H1 (cell line): Measurements from ENCODE around the gene TERB1. TPM values are rescaled to one million over a fixed set of nuclear protein-coding genes. Genes with fewer than 3 reads are reported as not detected.

Source experiments
- CTCF ChIA-PET: fragments of 300-600 bp; sonication (Branson Sonifier 250); formaldehyde crosslinking; loops from one replicate; lab custom pipeline; 2021; ENCODE audit not compliant: partially characterized antibody; lab: Charles Lee
- POLR2A ChIA-PET: fragments of 300-600 bp; sonication (Branson Sonifier 250); formaldehyde crosslinking; loops from one replicate; lab custom pipeline; 2021; ENCODE audit warnings: inconsistent platforms; ENCODE audit not compliant: partially characterized antibody; lab: Charles Lee
- DNase-seq, 2 experiments: peaks; one replicate each; pipeline versions ENCODE4 v3.0.0 to v3.0.0-alpha.2; 2010 to 2022; ENCODE audit warnings: low spot score in 2 of 2, low read depth in 1 of 2, mixed read lengths in 1 of 2
- FAIRE-seq: peaks from 2 replicates; lab custom pipeline; 2011; peaks lifted over from hg19 to GRCh38; lab: Jason Lieb, UNC
- H2AFZ ChIP-seq: 2 replicates; pipeline ENCODE4 v1.8.1; 2012; ENCODE audit warnings: low read length, inconsistent platforms
- H2AK5ac ChIP-seq: 2 replicates; pipeline ENCODE4 v1.6.1; 2013; ENCODE audit warnings: low read depth, low read length
- H2BK120ac ChIP-seq: replicated peaks from 2 replicates; pipeline ENCODE3; 2013; ENCODE audit warnings: low read depth, low read length, inconsistent platforms
- H2BK12ac ChIP-seq: 2 replicates; pipeline ENCODE4 v1.6.1; 2013; ENCODE audit warnings: low read depth, low read length
- H2BK15ac ChIP-seq: 2 replicates; pipeline ENCODE4 v1.6.1; 2013; ENCODE audit warnings: low read length
- H2BK20ac ChIP-seq: 2 replicates; pipeline ENCODE4 v1.6.1; 2013; ENCODE audit warnings: low read length
- H2BK5ac ChIP-seq: 2 replicates; pipeline ENCODE4 v1.6.1; 2013; ENCODE audit warnings: low read depth, low read length
- H3K14ac ChIP-seq: 2 replicates; pipeline ENCODE4 v1.6.1; 2013; ENCODE audit warnings: inconsistent platforms; ENCODE audit not compliant: insufficient read length
- H3K18ac ChIP-seq: 2 replicates; pipeline ENCODE4 v1.6.1; 2013; ENCODE audit warnings: low read length; ENCODE audit errors: extremely low read depth
- H3K23ac ChIP-seq: 2 replicates; pipeline ENCODE4 v1.6.1; 2013; ENCODE audit warnings: inconsistent platforms; ENCODE audit not compliant: insufficient read length
- H3K23me2 ChIP-seq: 2 replicates; pipeline ENCODE4 v1.6.1; 2013; ENCODE audit warnings: low read depth, low read length
- H3K27ac ChIP-seq: 2 replicates; pipeline ENCODE4 v1.6.1; 2011; ENCODE audit warnings: low read depth, low read length, inconsistent platforms
- H3K27me3 ChIP-seq, 4 experiments: replicated peaks in 1 of 4; 1 replicate in 1 of 4; 2 replicates in 3 of 4; pipeline versions ENCODE4 v1.6.1 to v1.8.1; 2011 to 2013; ENCODE audit warnings: low read length in 3 of 4, mild to moderate bottlenecking in 3 of 4, inconsistent platforms in 2 of 4, mixed read lengths in 2 of 4, moderate library complexity in 1 of 4; ENCODE audit not compliant: control insufficient read depth in 3 of 4, insufficient read depth in 3 of 4; ENCODE audit errors: extremely low read depth in 1 of 4
- H3K36me3 ChIP-seq, 4 experiments: 2 replicates each; pipeline versions ENCODE4 v1.6.1 to v1.8.1; 2011 to 2013; ENCODE audit warnings: mild to moderate bottlenecking in 4 of 4, low read length in 3 of 4, moderate library complexity in 2 of 4, control low read depth in 1 of 4, inconsistent platforms in 1 of 4; ENCODE audit not compliant: insufficient read depth in 4 of 4, control insufficient read depth in 2 of 4
- H3K4ac ChIP-seq: replicated peaks from 2 replicates; pipeline ENCODE3; 2013; ENCODE audit warnings: low read length, low read depth, mixed read lengths, inconsistent platforms; ENCODE audit not compliant: insufficient read length
- H3K4me1 ChIP-seq, 4 experiments: replicated peaks in 1 of 4; 1 replicate in 1 of 4; 2 replicates in 3 of 4; pipeline versions ENCODE4 v1.6.1 to v1.8.1; 2011 to 2013; ENCODE audit warnings: low read length in 3 of 4, inconsistent platforms in 2 of 4, mixed read lengths in 1 of 4; ENCODE audit not compliant: insufficient read depth in 4 of 4, control insufficient read depth in 3 of 4
- H3K4me2 ChIP-seq, 2 experiments: 2 replicates each; pipeline versions ENCODE4 v1.6.1 to v1.8.1; 2011 to 2013; ENCODE audit warnings: low read depth in 2 of 2, low read length in 2 of 2, control low read depth in 1 of 2, inconsistent platforms in 1 of 2, mild to moderate bottlenecking in 1 of 2; ENCODE audit not compliant: insufficient read depth in 1 of 2
- H3K4me3 ChIP-seq, 4 experiments: fragments of 200-600, 300-600 bp in 1 of 4; sonication (generic), shearing (Covaris generic), sonication (Bioruptor Twin) in 1 of 4; 2 replicates each; pipeline versions ENCODE4 v1.5.1 to v1.8.1; 2011 to 2016; ENCODE audit warnings: low read length in 4 of 4, low read depth in 3 of 4, control low read depth in 2 of 4, inconsistent platforms in 2 of 4, mild to moderate bottlenecking in 2 of 4, mixed read lengths in 1 of 4, moderate library complexity in 1 of 4; ENCODE audit not compliant: insufficient read depth in 2 of 4; ENCODE audit errors: extremely low read depth in 1 of 4
- H3K56ac ChIP-seq: replicated peaks from 2 replicates; pipeline ENCODE3; 2013; ENCODE audit warnings: low read depth, mild to moderate bottlenecking, mixed read lengths, low read length, inconsistent platforms; ENCODE audit not compliant: insufficient read length
- H3K79me1 ChIP-seq: 2 replicates; pipeline ENCODE4 v1.6.1; 2013; ENCODE audit warnings: low read depth, low read length, control low read depth
- H3K79me2 ChIP-seq, 2 experiments: 2 replicates each; pipeline versions ENCODE4 v1.6.1 to v1.8.1; 2012 to 2013; ENCODE audit warnings: low read length in 2 of 2, mild to moderate bottlenecking in 2 of 2, inconsistent platforms in 1 of 2; ENCODE audit not compliant: insufficient read depth in 2 of 2, control insufficient read depth in 1 of 2
- H3K9ac ChIP-seq, 4 experiments: replicated peaks in 1 of 4; 1 replicate in 1 of 4; 2 replicates in 3 of 4; pipeline versions ENCODE4 v1.6.1 to v1.8.1; 2011 to 2013; ENCODE audit warnings: low read depth in 3 of 4, low read length in 3 of 4, control low read depth in 2 of 4, mild to moderate bottlenecking in 2 of 4, moderate library complexity in 2 of 4, inconsistent platforms in 1 of 4; ENCODE audit errors: extremely low read depth in 1 of 4
- H3K9me3 ChIP-seq, 2 experiments: 2 replicates each; pipeline versions ENCODE4 v1.6.1 to v1.8.1; 2012 to 2013; ENCODE audit warnings: mild to moderate bottlenecking in 2 of 2, moderate library complexity in 2 of 2, control low read depth in 1 of 2, inconsistent platforms in 1 of 2, low read depth in 1 of 2, low read length in 1 of 2, mixed read lengths in 1 of 2; ENCODE audit not compliant: insufficient read depth in 2 of 2
- H4K20me1 ChIP-seq, 2 experiments: replicated peaks in 1 of 2; 2 replicates each; pipeline versions ENCODE3 to v1.8.1; 2011 to 2013; ENCODE audit warnings: inconsistent platforms in 2 of 2, low read length in 2 of 2, mild to moderate bottlenecking in 1 of 2; ENCODE audit not compliant: insufficient read depth in 2 of 2, control insufficient read depth in 1 of 2
- H4K5ac ChIP-seq: 2 replicates; pipeline ENCODE4 v1.6.1; 2013; ENCODE audit warnings: low read length, low read depth, mixed read lengths, inconsistent platforms; ENCODE audit not compliant: insufficient read length
- H4K8ac ChIP-seq: 2 replicates; pipeline ENCODE4 v1.8.0; 2013; ENCODE audit warnings: mild to moderate bottlenecking, moderate library complexity, low read length, inconsistent platforms; ENCODE audit not compliant: insufficient read depth; ENCODE audit errors: extremely low read depth
- H4K91ac ChIP-seq: replicated peaks from 2 replicates; pipeline ENCODE3; 2013; ENCODE audit warnings: low read length, mixed read lengths, inconsistent platforms; ENCODE audit not compliant: insufficient read length
- EZH2 ChIP-seq: fragments of 200-600 bp; sonication (generic); IDR thresholded peaks from 2 replicates; pipeline ENCODE4 v1.7.1; 2012; ENCODE audit warnings: low read depth, mild to moderate bottlenecking, moderate library complexity, low read length, inconsistent platforms; ENCODE audit not compliant: severe bottlenecking
- GTF2F1 ChIP-seq: IDR thresholded peaks from 2 replicates; pipeline ENCODE4 v1.6.1; 2012; ENCODE audit warnings: low read depth, low read length, improper control_type of control experiment, borderline replicate concordance
- KDM5A ChIP-seq: fragments of 200-600 bp; IDR thresholded peaks from 2 replicates; pipeline ENCODE4 v1.7.1; 2012; ENCODE audit warnings: mild to moderate bottlenecking, low read length, inconsistent platforms, mixed read lengths
- POLR2AphosphoS5 ChIP-seq: IDR thresholded peaks from 2 replicates; pipeline ENCODE4 v1.6.1; 2011; ENCODE audit warnings: low read depth, low read length
- POU5F1 ChIP-seq: IDR thresholded peaks from 2 replicates; pipeline ENCODE4 v1.6.1; 2011; ENCODE audit warnings: low read depth, mild to moderate bottlenecking, low read length, moderate library complexity
- RXRA ChIP-seq: IDR thresholded peaks from 2 replicates; pipeline ENCODE4 v1.6.1; 2011; ENCODE audit warnings: low read depth, mild to moderate bottlenecking, low read length, moderate library complexity; ENCODE audit not compliant: insufficient read depth
- SIX5 ChIP-seq: IDR thresholded peaks from 2 replicates; pipeline ENCODE4 v1.6.1; 2011; ENCODE audit warnings: mild to moderate bottlenecking, low read depth, low read length
- SRF ChIP-seq: IDR thresholded peaks from 2 replicates; pipeline ENCODE4 v1.6.1; 2011; ENCODE audit warnings: mild to moderate bottlenecking, low read depth, low read length, moderate library complexity
- ZNF274 ChIP-seq: IDR thresholded peaks from 2 replicates; pipeline ENCODE4 v1.7.0; 2012; ENCODE audit warnings: low read length, borderline replicate concordance; ENCODE audit errors: extremely low read depth
- WGBS, 2 experiments: shearing (Covaris generic) in 1 of 2; methylation state at CpG; one replicate each; pipeline versions ENCODE4 v1.1.6 to v1.1.7; 2013 to 2015; ENCODE audit warnings: low lambda C conversion rate in 2 of 2, mixed read lengths in 2 of 2, inconsistent platforms in 1 of 2, low coverage in 1 of 2, missing lambda C conversion rate in 1 of 2; ENCODE audit not compliant: insufficient replicate concordance in 2 of 2, insufficient coverage in 1 of 2, insufficient read length in 1 of 2; ENCODE audit errors: extremely low coverage in 1 of 2, missing lambda C conversion rate in 1 of 2; 5-methylcytosine and 5-hydroxymethylcytosine counted together
- polyA plus RNA-seq, 7 experiments: library from polyadenylated mRNA; depleted of rRNA in 3 of 7; stranded (reverse) in 5 of 7; unstranded in 2 of 7; fragments of >200 nt in 5 of 7; fragments of 200-250 nt in 2 of 7; gene quantifications; 1 replicate in 5 of 7; 2 replicates in 1 of 7; 4 replicates in 1 of 7; pipeline versions ENCODE4 v1.2.1 to v1.2.3, GENCODE V29; 2011 to 2013; ENCODE audit warnings: missing spikeins in 2 of 7, mixed read lengths in 2 of 7
- total RNA-seq: library from RNA; stranded (reverse); fragmentation: NEBNext Ultra II Directional; extraction: Animal tissue kit (Norgen Biotek cat#: 25700); gene quantifications from 2 replicates; pipeline ENCODE4 v1.2.1, GENCODE V29; 2021

The TERB1 gene
- total and polyA plus RNA-seq, 2 of the 8 experiments (the other 6 are each of a cell fraction or from before 2014, with no cell fraction given): not detected

GRCh38 chr16:66774981-66775380 is 26.4 kb downstream of the TERB1 start:
- Histone ChIP-seq H4K8ac (no peak overlapping the region), H3K23ac (no peak overlapping the region), H3K14ac (no peak overlapping the region), H3K27me3 (no peaks in the 10 kb centered on the region), H3K4ac (no peak overlapping the region), H3K79me1 (no peaks in the 10 kb centered on the region), H3K56ac (no peak overlapping the region), H2BK15ac (no peak overlapping the region), H2BK5ac (no peak overlapping the region), H2BK20ac (no peak overlapping the region), H3K4me3 (no peak overlapping the region), H2AFZ (no peak overlapping the region), H3K4me2 (no peak overlapping the region), H3K9me3 (no peaks in the 10 kb centered on the region), H3K4me1 (no peaks in the 10 kb centered on the region), H3K79me2 (no peaks in the 10 kb centered on the region), H4K91ac (no peak overlapping the region), H3K9ac (no peak overlapping the region), H4K5ac (no peak overlapping the region), H3K18ac (no peak overlapping the region), H2AK5ac (no peak overlapping the region), H2BK120ac (no peak overlapping the region), H2BK12ac (no peak overlapping the region), H4K20me1 (no peaks in the 10 kb centered on the region), H3K27ac (no peak overlapping the region), H3K23me2 (no peaks in the 10 kb centered on the region), H3K36me3 (no peaks in the 10 kb centered on the region)
- whole genome bisulfite sequencing, 2 experiments: 93% methylated on average over 2 of the region's 2 CpGs; no CpG with 5 or more reads in 1 of the 2 experiments
- TF ChIP-seq KDM5A (no peak), GTF2F1 (no peak), EZH2 (no peak), POU5F1 (no peak), SRF (no peak), SIX5 (no peak), ZNF274 (no peak), RXRA (no peak), POLR2AphosphoS5 (no peak)
- CTCF ChIA-PET: interaction anchor here (0.9 kb wide), 1 partner anchor 18 kb away, joined by 3 read pairs; no protein-coding TSS in a partner anchor
- POLR2A ChIA-PET: interaction anchor here (0.7 kb wide), 1 partner anchor 58 kb away, joined by 3 read pairs; no protein-coding TSS in a partner anchor
- no peak for FAIRE-seq
- no peak for DNase-seq
